Stimulated activated CD8-positive, alpha-beta memory T cell treated with anti-CD3 and anti-CD28 coated beads, Interleukin-7, amount 100 ng/mL, for 4 hours (primary cell): Measurements from ENCODE around the gene ARHGAP28.
"Not testable (repeated sequence)": the region's sequence is repeated elsewhere in the genome, so short reads cannot be mapped to it uniquely, and the experiment has no call there.

Experiments
- DNase-seq, 2 donors: peaks; one replicate each; pipeline ENCODE4 v3.0.0-alpha.2; 2020; ENCODE audit warnings: low read depth in 2 of 2

Gene ARHGAP28

GRCh38 chr18:6819332-6819731 lies 89.8 kb downstream of the ARHGAP28 start:
- DNase-seq: no peak

GRCh38 chr18:6820314-6820713 lies 90.8 kb downstream of the ARHGAP28 start:
- no peak for DNase-seq

- no peak for DNase-seq
Measured at GRCh38 chr18:6821356-6821755, 91.8 kb downstream of the ARHGAP28 start.

DNA sequence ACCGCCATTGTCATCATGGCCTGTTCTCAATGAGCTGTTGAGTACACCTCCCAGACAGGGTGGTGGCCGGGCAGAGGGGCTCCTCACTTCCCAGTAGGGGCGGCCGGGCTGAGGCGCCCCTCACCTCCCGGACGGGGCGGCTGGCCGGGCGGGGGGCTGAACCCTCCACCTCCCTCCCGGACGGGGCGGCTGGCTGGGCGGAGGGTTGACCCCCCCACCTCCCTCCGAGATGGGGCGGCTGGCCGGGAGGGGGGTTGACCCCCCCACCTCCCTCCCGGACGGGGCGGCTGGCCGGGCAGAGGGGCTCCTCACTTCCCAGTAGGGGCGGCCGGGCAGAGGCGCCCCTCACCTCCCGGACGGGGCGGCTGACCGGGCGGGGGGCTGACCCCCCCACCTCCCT lies 97.6 kb downstream of the ARHGAP28 start:
- not testable (repeated sequence) for DNase-seq

DNA sequence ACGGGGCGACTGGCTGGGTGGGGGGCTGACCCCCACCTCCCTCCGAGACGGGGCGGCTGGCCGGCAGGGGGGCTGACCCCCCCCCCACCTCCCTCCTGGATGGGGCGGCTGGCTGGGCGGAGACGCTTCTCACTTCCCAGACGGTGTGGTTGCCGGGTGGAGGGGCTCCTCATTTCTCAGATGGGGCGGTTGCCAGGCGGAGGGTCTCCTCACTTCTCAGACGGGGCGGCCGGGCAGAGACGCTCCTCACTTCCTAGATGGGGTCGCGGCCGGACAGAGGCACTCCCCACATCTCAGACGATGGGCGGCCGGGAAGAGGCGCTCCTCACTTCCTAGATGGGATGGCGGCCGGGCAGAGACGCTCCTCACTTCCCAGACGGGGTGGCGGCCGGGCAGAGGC lies 98.0 kb downstream of the ARHGAP28 start:
- DNase-seq: not testable (repeated sequence)

DNA sequence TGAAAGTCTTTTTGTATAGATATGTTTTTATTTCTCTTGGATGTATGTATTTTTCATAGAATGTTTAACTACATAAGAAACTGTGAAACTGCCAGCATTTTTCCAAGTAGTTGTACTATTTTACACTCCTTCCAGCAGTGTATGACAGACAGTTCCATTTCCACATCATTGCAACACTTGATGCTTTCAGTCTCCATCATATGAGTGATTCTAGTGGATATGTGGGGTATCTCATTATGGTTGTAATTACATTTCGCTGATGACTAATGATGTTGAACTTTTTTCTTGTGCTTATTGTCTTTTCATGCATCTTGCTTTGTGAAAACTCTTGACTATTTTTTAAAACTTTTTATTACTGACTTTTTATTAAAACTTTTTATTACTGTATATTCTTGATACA lies 101.4 kb downstream of the ARHGAP28 start:
- DNase-seq: no peak

DNA sequence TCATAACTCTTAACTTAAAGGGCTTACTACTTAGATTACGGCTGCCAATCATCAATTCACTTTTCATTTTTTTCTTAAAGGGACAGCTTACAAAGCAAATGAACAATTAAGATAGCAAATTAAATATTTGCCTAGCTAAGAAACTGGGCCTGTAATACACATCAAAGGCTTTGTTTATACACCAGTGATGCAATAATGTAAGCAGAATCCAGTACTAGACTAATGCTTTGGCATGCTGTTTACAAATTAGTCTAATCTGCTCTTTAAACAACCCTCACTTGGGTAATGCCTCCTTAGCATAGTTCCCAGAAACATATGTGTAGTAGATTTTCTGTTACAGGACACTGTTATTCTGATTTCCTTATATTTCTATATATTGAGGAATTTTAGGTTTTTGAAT lies 105.8 kb downstream of the ARHGAP28 start:
- DNase-seq: no peak

DNA sequence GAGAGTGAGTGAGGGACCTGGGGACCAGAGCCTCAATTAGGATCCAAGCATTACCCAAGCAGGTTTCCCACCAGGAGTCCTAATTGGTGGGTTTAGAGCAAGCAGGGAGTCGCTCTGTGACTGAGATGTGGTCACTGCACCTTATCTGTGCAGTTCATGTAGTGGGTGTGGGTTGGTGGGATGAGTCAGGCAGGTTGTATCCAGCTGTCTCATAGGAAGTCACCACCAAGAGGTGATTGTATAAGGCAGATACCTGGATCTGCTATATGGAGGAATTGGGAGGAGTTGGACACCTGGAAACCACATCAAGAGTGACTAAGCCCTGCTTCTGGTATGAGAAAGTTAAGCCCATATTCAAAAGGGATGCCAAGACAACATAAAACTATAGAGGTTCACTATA lies 106.8 kb downstream of the ARHGAP28 start:
- no peak for DNase-seq

DNA sequence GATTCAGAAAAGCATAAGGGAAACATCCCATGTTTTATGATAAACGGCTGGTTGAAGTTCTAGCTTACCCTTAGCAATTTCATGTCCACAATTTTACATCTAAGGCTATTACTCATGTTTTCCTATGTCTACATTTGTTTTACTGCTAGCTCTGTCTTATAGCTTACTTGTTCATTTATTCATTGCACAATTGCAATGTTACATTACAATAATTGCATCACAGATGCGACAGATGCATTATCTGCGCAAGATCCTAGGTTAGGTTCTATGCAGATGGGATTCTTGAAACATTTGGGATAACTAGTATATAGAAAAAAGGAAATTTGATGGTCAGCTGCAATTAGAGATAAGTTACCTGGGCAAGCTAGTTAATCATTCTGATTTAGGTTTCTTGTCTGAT lies 108.4 kb downstream of the ARHGAP28 start:
- DNase-seq: no peak

GRCh38 chr18:6842081-6842480 lies 112.6 kb downstream of the ARHGAP28 start:
- no peak for DNase-seq

GRCh38 chr18:6843308-6843707 lies 113.8 kb downstream of the ARHGAP28 start:
- DNase-seq: no peak

GRCh38 chr18:6845521-6845920 lies 116.0 kb downstream of the ARHGAP28 start:
- DNase-seq: not testable (repeated sequence)

GRCh38 chr18:6850396-6850795 lies 120.9 kb downstream of the ARHGAP28 start:
- no peak for DNase-seq

GRCh38 chr18:6851480-6851879 lies 122.0 kb downstream of the ARHGAP28 start:
- DNase-seq: no peak

- DNase-seq: no peak
Measured at GRCh38 chr18:6854811-6855210, 125.3 kb downstream of the ARHGAP28 start.

- no peak for DNase-seq
Measured at GRCh38 chr18:6855767-6856166, 126.3 kb downstream of the ARHGAP28 start.

- DNase-seq: no peak
Measured at GRCh38 chr18:6857300-6857699, 127.8 kb downstream of the ARHGAP28 start.

GRCh38 chr18:6859676-6860422 lies 130.3 kb downstream of the ARHGAP28 start:
- no peak for DNase-seq

DNA sequence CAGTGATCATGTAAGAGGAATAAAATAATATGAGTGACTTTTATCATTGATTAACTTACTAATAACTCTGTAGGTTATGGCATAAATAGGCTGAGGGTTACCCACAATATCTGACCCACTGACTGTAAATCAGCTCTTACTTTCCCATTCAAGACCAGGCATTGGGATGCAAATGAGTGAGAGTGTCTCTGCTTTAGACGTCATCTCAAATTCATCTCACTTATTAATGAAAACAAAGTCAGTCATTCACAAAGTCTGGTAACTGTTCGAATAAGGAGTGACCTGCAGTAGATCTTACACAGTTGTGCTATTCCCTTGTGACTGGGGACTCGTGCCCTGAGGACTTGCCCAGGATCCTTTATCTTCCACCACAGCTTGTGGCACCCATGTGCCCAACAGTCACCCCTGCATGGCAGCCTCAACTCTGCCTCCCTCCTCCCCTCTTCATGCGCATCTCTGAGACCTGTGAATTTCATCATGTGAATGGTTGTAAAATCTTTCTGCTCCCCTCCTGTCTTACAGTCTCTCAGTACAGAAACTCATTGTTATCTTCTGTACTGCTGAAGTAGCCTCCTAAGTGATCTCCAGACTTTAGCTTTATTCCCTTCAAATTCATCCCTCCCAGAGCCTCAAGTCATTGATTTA lies 131.4 kb downstream of the ARHGAP28 start:
- no peak for DNase-seq

- DNase-seq: no peak
Measured at GRCh38 chr18:6865251-6865650, 135.7 kb downstream of the ARHGAP28 start.

GRCh38 chr18:6866552-6867085 lies 137.1 kb downstream of the ARHGAP28 start:
- DNase-seq: no peak

DNA sequence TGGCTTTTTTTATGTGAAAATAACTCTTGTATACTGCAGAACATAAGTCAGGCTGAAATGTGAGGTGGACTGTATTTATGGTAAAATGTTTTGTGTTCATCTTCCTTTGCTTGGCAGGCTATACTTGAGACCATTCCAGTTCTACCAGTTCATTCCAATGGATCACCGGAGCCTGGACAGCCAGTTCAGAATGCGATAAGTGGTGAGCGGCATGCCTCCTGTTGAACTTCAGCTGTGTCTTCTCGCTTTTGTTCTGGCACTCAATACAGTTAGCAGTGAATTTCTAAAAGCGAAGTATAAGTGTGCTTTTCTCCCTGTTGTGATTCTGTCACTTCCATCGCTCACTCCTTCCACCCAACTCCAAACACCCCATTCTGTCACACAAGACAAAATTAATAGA lies 138.5 kb downstream of the ARHGAP28 start:
- no peak for DNase-seq

- no peak for DNase-seq
Measured at GRCh38 chr18:6871566-6871965, 142.1 kb downstream of the ARHGAP28 start.
